Measurements from ENCODE around the gene TSEN15. TPM values are rescaled to one million over a fixed set of nuclear protein-coding genes. Genes with fewer than 3 reads are reported as not detected.
A peak's percentile ranks its signal among the peaks of the same experiment; 100 is the strongest.

TSEN15 gene
- total and polyA plus RNA-seq, 2 experiments from 2014 or later: 55.8 TPM

GRCh38 chr1:184050636-184051035 lies 894 bp upstream of the TSEN15 start (continued):
- no peak for TF ChIP-seq ZNF462 (CRISPR knock-in tag; IDR thresholded peaks at IDR 0.05)

- Histone ChIP-seq H3K27ac (ENCODE audit: low read depth) (peak overlapping the region; percentile 88), H3K4me1 (ENCODE audit: insufficient read depth) (peaks cover 48% of the 10 kb centered on the region), H3K4me3 (peak overlapping the region; percentile 70), H3F3A (replicated peaks; ENCODE audit: low read depth) (no peaks in the 10 kb centered on the region), H3K27me3 (ENCODE audit: insufficient read depth) (no peaks in the 10 kb centered on the region), H3K79me2 (replicated peaks; ENCODE audit: insufficient read depth) (peaks cover 12% of the 10 kb centered on the region; the same call in 1 of the 2 replicates), H2AFZ (no peak overlapping the region), H3K9me2 (ENCODE audit: insufficient read depth) (no peaks in the 10 kb centered on the region), H4K20me1 (replicated peaks; ENCODE audit: insufficient read depth) (no peaks in the 10 kb centered on the region), H3K4me2 (peak overlapping the region; percentile 83), H3K36me3 (ENCODE audit: insufficient read depth) (no peaks in the 10 kb centered on the region; the same call in 1 of the 2 replicates)
- peak; percentile 26 for ATAC-seq
- Mint-ChIP-seq H3K36me3 (ENCODE audit: low read depth) (peaks cover 24% of the 10 kb centered on the region), H3K27ac (peak overlapping the region; percentile 100), H3K9me3 (peaks cover 3% of the 10 kb centered on the region; the same call in 1 of the 3 replicates), H3K4me3 (peak overlapping the region; percentile 92), H3K27me3 (ENCODE audit: insufficient read depth, low read depth, poor library complexity) (peaks cover 5% of the 10 kb centered on the region), H3K4me1 (peaks cover 58% of the 10 kb centered on the region)
- DNase-seq (ENCODE audit: low spot score): no peak
- TF ChIP-seq JUNB (IDR thresholded peaks at IDR 0.05; ENCODE audit: unreplicated experiment) (no peak), STAT1 (IDR thresholded peaks at IDR 0.05; ENCODE audit: unreplicated experiment) (no peak), ZNF114 (CRISPR knock-in tag; IDR thresholded peaks at IDR 0.05) (no peak), POLR2AphosphoS5 (IDR thresholded peaks at IDR 0.05; ENCODE audit: low read depth) (no peak), ZNF462 (CRISPR knock-in tag; IDR thresholded peaks at IDR 0.05) (no peak), CREB1 (CRISPR knock-in tag; IDR thresholded peaks at IDR 0.05; ENCODE audit: low read depth) (no peak)
- TF ChIP-seq, protein P1, sequence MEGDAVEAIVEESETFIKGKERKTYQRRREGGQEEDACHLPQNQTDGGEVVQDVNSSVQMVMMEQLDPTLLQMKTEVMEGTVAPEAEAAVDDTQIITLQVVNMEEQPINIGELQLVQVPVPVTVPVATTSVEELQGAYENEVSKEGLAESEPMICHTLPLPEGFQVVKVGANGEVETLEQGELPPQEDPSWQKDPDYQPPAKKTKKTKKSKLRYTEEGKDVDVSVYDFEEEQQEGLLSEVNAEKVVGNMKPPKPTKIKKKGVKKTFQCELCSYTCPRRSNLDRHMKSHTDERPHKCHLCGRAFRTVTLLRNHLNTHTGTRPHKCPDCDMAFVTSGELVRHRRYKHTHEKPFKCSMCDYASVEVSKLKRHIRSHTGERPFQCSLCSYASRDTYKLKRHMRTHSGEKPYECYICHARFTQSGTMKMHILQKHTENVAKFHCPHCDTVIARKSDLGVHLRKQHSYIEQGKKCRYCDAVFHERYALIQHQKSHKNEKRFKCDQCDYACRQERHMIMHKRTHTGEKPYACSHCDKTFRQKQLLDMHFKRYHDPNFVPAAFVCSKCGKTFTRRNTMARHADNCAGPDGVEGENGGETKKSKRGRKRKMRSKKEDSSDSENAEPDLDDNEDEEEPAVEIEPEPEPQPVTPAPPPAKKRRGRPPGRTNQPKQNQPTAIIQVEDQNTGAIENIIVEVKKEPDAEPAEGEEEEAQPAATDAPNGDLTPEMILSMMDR (conservative IDR thresholded peaks at IDR 0.05; ENCODE audit: low read depth in 2 of 2): no peak
Measured at GRCh38 chr1:184051138-184051484, 419 bp upstream of the TSEN15 start.

Data from GM23338 (cell line).